22Rv1 (cell line): ENCODE data around the gene TGFB1I1.
"Not testable (repeated sequence)": the region's sequence is repeated elsewhere in the genome, so short reads cannot be mapped to it uniquely, and the experiment has no call there.

Experiments used
- CTCF ChIP-seq: fragments of 450-650 bp; IDR thresholded peaks from 2 replicates; pipeline ENCODE4 v1.5.1; 2017; ENCODE audit warnings: mild to moderate bottlenecking
- ZFX ChIP-seq: fragments of 450-650 bp; IDR thresholded peaks from 2 replicates; pipeline ENCODE4 v1.6.1; 2017; ENCODE audit warnings: antibody characterized with exemption, borderline replicate concordance

DNA sequence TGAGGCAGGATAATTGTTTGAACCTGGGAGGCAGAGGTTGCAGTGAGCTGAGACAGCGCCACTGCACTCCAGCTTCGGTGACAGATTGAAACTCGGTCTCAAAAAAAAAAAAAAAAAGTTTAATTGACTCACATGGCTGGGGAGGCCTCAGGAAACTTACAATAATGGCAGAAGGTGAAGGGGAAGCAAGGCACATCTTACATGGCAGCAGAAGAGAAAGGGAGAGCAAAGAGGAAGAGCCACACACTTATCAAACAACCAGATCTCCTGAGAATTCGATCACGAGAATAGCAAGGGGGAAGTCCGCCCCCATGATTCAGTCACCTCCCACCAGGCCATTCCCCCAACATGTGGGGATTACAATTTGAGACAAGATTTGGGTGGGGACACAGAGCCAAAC lies 26.0 kb upstream of the TGFB1I1 start:
- not testable (repeated sequence) for TF ChIP-seq CTCF, ZFX
